HT1080 (cell line): ENCODE results near the gene CHRNA4. TPM values are rescaled to one million over a fixed set of nuclear protein-coding genes. Genes with fewer than 3 reads are reported as not detected.

Source experiments
- DNase-seq: peaks from one replicate; pipeline ENCODE4 v3.0.0-alpha.2; 2015; ENCODE audit warnings: low read depth
- total RNA-seq: library from RNA; depleted of rRNA; stranded (reverse); fragments of >200 nt; shearing (Covaris generic); gene quantifications from 2 replicates; pipeline ENCODE4 v1.2.3, GENCODE V29; 2014

Gene CHRNA4
- total RNA-seq, 1 experiment from 2014 or later: not detected

DNA sequence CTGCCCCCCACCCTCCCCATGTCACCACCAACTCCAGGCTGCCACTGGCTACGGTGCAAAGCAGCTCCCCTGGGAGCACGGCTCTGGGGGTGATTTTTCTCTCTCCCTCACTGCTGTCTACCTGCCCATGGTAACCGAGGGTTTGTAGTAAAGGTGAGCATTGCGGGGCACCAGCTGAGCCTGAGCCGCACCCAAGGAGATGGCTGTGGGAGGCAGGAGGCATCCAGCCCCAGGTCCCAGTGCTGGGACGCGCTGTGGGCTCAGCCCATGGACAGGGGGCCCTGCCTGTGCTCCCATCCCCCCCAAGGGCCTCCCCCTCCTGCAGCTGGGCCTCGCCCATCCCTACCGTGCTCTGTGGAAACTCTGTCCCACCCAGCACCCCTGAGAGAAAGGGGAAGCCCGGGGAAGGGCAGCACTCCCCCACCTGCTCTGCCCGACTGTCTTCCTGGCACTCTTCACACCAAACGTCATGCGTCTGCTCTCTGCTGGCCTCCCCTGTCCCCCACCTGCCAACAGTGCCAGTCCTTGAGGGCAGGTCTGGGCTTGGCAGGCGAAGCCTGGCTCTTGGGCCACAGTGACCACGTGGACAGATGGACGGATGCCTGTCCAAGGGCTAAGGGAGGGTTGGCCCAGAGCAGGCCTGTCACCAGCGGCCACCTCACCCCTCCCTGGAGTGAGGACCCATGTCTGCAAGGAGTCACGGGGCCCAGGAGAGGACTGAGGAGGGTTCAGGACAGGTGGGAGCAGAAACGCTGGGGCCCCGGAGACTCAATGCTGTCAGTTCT lies 3.8 kb upstream of the CHRNA4 start:
- DNase-seq: no peak

DNA sequence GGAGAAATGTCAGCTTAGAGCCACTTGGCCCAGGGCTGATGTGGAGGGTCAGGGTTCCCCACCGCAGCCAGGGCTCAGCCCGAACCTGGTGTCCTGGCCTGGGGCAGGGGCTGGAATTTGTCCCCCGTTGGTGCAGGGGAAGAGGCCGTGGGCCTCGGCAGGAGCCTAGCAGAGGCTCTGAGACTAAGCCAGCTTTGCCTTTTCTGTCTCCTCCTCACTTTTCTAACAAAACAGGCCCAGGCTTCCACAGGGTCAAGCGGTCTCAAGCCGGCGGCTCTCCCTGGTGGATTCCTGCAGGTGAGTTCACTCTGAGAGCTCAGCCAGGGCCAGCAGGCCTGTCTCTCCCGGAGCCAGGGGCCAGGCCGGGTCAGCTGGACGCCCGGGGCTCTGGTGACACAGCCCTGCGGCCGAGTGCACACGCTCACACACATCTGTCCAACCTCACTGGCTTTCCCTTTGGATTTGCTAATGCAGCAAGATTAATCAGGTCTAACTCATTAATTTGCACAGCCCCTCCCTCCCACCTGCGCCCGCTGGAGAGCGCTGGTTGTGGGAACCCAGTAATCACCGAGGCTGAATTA lies 2.9 kb upstream of the CHRNA4 start:
- DNase-seq: no peak

DNA sequence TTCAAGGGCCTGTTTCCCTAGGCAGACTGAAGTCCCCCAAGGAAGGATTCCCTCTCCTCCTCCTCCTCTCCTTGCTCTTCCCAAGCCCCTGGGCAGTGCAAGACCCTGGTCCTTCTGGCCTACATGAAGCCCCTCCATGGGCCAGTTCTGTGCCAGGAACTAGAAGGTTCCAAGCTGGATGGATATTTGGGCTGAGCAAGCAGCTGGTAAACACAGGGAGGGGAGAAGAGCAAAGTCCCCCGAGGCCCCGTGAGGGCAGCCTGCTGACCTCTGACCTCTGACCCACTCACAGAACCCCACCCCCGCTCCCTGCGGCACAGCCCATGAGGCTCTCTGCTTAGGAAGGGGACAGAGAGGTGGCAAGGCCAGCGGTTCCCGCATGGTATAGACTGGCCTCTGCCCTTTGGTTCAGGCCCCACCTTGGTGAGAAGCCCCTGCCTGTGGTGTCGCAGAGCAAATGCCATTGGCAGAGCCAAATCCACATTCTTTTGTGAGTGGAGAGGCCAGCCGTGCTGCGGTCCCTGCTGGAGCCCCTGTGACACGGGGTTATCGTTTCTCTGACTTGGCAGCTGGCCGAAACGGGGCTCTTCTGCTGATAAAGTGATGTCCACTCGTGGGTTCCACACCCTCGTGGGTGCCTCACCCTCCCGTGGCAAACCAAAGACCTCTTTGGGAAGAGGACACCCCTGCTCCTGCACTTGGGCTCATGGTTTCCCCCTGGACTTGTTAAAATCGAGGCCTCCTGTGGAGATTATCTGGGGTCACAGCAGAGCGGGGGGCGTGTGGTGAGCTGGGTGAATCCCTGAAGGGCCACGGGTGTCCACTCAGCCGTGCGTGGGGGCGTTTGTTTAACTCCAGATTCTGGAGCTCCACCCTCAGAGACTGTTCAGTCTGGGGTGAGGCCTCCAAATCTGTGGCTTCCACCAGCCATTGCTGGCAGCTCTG lies 2.1 kb upstream of the CHRNA4 start:
- no peak for DNase-seq

DNA sequence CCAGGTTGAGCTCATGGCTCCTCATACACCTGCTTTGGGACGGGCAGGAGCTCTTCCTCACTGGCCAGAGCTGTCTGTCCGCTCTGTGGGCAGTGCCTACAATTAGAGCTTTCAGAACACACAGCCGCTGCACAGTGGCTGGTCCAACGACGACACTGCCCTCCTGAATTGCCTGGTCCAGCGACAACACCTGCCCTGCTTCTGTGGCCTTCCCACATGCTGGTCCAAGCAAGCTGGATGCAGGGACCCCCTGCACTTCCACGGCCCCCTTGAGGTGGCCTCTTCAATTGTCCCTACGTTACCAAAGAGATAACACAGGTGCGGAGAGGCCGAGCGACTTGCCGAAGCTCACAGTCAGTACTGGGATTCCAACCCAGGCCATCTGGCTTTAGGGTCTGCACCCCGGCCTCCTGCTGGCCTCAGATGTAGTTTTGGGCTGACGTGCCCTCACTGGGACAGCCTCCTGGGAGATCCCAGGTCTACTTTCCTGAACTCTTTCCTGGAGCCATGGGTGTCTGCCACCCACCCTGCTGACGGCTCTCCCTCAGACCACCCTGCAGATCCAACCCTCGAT lies 1.4 kb upstream of the CHRNA4 start:
- no peak for DNase-seq

DNA sequence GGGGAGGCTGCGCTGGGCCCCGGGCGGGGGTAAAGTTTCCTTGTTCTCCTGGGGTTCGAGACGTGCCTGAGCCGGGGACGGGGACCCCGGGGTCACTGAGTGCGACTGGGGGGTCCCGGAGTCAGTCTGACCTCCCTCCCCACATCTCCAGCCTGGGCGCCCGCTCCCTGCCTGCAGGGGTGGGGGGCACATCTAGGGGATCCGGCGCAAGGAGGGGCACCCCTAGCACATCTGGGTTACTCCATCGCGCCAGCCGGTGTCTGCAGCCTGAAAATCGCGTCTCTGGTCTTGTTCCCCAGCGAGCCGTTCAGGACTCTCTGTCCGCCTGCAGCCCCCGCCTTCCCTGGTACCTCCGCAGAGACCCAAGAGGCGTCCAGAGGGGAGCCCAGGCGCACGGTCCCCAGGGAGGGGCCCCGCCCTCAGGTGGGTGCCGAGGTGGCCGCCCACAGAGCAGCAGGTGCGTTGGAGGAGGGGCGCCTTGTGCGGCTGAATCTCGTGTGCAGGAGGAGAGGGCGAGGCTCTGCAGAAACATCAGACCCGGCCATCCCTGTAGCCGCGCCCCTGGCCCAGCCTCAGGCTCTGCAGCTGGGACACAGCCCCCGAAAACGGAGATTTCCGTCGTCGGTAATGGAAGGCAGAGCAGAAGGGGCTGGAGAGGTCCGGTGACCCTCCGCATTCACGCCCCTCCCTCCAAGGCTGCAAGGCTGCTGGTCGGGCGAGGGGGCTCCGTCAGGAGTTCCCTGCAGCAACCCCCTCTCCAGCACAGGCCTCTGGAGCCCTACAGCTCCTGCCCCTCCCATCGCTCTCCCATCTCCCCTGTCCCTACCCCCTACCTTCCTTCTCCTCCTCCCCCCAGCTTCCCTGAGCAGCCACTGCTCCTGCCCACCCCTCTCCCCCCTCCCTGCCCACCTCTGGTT lies 628 bp upstream of the CHRNA4 start:
- DNase-seq: no peak

DNA sequence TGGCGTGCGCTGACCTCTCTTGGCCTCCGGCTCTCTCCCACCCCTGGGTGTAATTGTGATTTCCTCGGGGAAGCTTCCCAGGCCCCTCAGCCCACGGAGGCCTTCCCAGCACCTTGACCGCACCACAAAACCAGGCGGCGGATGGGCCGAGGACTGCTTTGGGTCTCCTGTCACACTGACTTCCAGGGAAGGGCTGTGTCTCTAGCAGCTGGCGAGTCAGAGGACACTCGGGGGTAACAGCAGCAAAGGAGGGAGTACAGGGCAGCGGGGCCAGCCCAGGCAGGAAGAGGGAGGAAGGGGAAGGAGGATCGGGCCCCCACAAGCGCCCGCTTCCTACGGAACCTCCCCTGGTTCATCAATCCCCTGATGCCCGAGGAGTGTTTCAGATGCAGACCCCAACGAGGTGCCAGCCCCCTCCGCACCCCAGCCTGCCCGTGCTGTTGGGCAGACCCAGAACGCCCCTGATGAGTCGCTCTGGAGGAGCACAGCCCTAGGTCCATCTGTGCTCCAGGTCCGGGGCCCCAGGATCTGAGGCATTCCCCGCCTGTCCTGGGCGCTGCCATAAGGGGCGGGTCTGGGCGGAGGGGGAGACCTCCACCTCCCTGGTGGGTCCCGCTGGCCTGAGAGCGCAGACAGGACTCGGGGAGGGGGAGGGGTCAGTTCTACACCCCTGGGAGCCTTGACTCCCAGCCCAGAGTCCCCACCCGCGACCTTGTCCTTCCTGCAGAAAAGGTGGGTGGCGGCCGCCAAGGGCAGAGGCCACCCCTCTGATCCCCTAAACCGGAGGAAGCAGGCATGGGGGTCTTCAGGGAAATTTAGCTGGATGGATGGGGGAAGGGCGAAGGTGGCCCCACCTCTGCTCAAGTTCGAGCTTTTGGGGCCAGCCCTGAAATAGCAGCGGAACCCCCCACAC lies 956 bp downstream of the CHRNA4 start:
- no peak for DNase-seq

DNA sequence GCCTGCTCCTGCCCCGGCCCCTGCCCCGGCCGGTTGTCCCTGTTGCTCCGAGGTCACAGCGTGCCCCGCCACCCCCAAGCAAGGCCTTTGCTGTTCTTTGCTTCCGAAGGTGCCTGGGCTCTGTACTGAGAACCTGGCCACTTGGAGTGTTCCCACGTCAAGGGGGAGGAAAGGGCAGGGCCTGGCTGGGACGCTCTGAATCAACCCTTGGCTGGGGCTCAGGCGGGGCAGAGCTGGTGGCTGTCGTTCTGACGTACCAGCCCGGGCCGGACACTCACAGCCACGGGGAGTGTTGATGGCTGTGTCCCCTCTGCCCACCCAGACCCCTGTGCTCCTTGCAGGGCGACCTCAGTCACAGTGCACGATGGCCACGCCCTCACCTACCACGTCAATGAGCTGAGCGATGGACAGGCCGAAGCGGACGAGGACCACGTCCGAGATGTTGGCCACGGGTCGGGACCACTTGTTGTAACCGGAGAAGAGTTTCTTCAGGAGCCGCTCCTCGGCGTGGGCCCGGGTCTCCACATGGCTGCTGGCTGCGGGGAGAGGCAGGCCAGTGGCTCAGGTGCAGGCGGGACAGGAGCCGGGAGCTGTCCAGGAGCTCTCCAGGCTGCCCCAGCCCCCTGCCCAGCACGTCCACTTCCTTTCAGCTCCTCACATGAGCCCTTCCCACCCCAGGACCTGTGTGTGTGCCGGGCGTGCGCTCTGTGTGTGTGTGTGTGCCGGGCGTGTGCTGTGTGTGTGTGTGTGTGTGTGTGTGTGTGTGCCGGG lies 1.8 kb downstream of the CHRNA4 start:
- no peak for DNase-seq

DNA sequence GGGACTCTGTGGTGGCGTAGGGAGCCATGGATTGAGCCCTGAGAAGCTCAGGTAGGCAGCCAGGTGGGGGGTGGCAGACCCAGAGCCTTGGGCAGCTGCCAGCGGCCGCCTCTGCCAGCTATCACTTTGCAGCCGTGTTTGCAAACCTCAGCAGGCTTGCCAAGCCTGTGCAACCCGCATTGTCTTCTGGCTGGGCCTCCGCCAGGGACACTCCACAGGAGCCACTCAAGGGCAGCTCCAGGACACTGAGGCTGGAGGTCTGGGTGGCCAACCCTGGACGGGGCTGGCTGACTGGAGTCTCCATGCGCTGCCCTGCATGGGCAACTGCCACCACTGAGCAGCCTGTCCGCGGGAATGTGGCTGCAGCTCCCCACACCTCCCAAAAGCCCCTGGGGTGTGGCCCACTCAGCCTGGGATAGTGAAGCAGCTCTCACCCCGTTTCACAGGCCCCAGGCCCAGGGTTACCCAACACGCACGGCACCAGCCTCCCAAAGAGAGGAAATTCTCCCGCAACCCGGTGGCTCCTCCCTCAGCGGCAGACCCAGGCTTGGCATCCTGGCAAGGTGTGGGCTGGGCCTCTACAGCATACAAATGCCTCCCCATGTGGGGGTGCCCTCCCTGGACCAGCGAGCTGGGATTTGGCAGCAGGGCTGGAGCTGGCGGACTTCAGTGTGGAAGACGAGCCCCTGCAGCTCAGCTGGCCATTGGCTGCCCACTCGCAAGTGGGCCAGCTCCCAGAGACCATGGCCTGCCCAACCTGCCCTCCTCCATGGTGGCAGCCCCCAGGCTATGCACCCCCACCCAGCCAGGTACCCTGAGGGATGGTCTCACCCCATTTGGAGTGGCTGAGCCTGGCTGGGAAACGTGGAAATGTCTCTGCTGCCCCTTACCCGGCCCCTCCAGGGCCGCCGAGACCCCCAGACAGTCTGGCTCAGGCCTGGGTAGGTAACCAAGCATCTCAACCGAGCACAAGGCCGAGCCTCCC lies 2.9 kb downstream of the CHRNA4 start:
- DNase-seq: no peak

DNA sequence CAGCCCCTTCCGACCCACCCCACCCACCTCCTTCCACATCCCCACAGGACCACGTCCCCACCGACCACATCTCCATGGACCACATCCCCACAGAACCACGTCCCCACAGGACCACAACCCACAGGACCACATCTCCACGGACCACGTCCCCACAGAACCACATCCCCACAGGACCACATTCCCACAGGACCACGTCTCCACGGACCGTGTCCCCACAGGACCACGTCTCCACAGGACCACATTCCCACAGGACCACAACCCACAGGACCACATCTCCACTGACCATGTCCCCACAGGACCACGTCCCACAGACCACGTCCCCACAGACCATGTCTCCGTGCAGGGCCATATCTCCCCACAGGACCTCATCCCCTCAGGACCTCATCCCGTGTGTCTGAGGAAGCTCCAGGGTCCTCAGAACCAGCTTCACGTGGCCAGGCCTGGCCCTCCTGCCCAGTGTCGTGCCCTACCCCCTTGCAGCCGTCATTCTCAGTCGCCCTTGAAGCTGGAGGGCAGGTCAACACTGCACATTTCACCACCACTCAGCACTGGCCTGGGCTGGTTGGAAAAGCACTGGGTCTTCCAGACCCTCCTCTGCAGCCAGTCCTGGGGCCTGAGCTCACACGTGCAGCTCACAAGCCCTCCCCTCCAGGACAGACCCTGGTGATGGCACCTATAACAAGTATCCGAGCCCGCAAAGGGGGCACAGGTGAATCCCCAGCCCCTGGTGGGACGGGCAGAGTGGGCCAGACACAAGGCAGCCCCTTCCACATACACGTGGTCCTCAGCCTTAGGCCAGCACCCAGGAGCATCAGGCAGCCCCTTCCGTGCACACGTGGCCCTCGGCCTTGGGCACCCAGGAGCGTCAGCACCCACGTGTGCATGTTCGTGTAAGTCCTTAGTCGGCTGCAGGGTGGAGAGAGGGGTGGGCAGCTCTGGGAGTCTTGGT lies 3.9 kb downstream of the CHRNA4 start:
- no peak for DNase-seq

DNA sequence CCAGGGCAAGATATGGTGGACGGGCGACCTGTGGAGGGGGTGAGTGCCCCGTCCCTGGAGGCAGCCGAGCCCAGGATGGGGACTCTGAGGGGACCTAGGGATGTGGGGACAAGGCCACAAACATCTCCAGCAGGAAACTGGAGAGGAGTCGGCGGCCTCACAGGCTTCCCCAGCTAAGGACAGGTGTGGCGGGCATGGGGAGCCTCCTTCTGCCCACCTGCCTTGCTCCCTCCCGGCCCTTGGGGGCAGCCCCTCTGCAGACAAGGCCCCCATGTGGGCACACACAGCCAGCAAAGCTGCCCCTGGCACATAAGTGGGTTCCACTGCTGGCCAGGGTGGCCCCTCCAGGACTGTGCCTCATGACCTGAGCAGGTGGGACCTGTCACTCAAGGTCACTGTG lies 4.6 kb downstream of the CHRNA4 start:
- no peak for DNase-seq

DNA sequence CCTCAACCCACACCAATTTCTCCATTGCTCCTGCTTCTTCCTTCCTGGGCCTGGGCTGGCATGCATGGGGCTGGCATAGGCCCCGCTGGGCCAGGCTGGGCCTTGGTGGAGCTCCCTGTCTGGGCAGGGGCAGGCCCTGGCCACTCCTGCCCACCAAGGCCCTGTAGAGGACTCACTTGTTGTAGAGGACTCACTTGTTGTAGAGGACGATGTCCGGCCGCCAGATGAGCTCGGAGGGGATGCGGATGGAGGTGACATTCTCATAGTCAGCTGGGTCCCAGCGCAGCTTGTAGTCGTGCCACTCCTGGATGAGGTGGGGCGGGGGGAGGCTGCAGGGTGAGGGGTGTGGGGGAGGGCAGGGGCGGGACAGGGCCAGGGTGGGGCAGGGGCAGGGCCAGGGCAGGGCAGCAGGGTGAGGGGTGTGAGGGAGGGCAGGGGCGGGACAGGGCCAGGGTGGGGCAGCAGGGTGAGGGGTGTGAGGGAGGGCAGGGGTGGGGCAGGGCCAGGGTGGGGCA lies 5.3 kb downstream of the CHRNA4 start:
- no peak for DNase-seq

DNA sequence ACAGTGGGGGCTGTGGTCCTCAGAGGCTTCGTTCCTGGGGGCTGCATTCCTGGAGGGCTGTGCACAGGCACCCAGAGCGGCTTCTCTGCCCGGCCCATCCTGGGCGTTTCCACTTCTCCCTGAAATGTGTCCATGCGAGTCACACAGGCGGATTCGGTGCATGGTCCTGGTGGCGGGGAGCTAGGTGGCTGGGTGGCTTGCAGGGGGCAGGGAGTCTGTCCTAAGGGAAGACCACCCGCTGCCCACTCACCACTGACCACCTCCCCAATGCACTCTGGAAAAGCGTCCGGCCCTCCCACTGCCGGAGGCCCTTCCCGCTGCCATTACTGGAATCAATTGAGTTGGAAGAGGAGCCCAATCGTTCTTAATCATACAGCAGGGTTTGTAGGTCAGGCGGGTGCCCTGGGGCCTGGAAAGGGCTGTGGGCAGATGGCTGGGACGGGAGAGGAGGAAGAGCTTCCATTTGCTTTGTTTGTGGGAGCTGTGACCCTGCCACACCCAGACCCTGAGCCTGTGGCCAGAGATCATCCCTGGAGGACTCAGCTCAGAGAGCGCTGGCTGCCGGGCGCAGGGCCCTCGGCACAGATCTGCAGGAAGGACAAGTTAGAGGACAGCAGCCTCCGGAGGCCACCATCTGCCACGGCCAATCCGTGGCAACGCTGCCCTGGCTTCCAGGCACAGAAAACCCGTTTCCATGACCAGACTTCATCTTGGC lies 6.4 kb downstream of the CHRNA4 start:
- DNase-seq: no peak

DNA sequence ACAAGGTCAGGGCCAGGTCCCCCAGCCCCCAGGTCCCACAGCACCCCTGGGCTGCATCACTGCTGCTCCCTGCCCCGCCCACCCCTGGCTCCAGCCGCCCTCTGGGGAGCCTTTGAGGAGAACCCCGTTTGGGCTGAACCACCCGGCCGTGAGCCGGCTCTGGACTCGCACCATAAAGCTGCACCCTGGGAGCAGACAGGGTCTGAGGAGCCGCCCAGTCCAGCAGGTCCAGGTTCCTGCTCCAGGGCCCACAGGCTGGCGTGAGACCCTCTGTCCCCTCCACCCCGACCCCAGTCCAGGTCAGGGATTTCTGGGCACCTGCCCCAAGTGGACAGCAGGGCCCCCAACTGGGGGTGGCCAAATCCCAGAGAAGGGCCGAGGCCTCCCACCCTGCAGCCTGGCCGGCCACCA lies 8.3 kb downstream of the CHRNA4 start:
- no peak for DNase-seq

DNA sequence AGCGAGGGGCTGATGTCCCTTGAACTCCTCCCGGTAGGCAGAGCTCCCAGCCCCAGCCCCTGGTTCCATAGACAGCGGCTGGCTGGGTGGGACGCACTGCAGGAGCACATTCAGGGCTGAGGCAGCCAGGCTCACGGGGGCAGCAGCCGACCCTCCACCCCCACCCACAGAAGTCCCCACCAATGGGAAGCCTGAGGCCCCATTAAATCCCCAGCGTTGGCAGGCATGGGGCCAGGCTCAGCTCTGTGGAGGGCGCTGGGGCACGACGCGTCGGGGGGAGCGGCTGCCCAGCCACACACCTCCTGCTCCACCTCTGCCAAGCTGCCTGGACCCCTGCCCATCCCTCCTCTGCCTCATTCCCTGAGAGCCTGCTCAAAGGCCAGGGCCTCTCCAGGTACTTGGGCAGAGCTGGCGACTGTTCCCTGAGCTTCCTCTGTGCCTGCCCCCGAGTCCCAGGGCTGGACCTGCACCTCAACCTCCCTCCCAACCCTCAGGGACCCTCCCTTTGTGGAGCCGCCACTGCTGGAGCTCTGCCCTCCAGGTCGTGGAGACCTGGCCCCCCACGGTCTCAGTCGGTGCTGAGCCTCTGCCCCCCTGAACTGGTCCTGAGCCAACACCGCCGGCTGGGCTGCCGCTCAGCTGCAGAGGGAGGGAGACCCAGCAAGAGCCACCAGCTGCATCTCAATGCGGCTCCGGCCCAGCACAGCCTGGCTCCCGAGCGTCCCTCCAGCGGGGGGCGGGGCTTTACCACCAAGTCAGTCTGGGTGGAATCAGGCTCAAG lies 9.1 kb downstream of the CHRNA4 start:
- no peak for DNase-seq

DNA sequence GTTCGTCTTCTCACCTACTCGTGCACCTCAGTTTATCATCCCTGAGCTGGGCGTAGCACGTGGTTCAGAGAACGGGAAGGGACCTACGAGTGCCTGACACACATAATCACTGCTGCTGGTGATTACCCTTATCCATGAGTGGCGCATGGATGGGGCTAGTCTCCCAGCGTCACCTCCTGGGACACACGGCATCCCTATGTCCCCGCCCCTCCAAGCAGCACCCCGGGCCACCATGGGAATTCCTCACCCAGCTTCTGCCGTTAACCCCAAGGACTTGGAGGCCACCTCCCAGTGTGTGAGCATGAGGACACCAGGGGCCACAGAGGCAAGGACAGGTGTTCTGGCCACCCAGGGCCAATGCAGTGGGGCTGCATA lies 9.8 kb downstream of the CHRNA4 start:
- DNase-seq: no peak
